Neural progenitor cell (in vitro differentiated cells): ENCODE data around the gene SAMD4A. TPM values are rescaled to one million over a fixed set of nuclear protein-coding genes. Genes with fewer than 3 reads are reported as not detected.

Experiments used
- DNase-seq: peaks from one replicate; pipeline ENCODE4 v3.0.0-alpha.2; 2016; ENCODE audit warnings: low spot score
- H2AFZ ChIP-seq: fragments of 200-600 bp; sonication (generic); replicated peaks from 2 replicates; pipeline ENCODE4 v1.6.1; 2016; ENCODE audit warnings: antibody characterized with exemption
- H3F3A ChIP-seq: fragments of 200-600 bp; sonication (generic); 2 replicates; pipeline ENCODE4 v1.6.1; 2016; ENCODE audit warnings: antibody characterized with exemption, low read depth
- H3K27ac ChIP-seq: fragments of 200-600 bp; sonication (generic); 2 replicates; pipeline ENCODE4 v1.5.1; 2016; ENCODE audit warnings: mild to moderate bottlenecking
- H3K27me3 ChIP-seq: fragments of 200-600 bp; sonication (generic); 2 replicates; pipeline ENCODE4 v1.6.1; 2016; ENCODE audit warnings: mild to moderate bottlenecking, moderate library complexity
- H3K36me3 ChIP-seq: fragments of 200-600 bp; sonication (generic); 2 replicates; pipeline ENCODE4 v1.5.1; 2016
- H3K4me1 ChIP-seq: fragments of 200-600 bp; sonication (generic); 2 replicates; pipeline ENCODE4 v1.6.1; 2016; ENCODE audit warnings: mixed run types
- H3K4me2 ChIP-seq: fragments of 200-600 bp; sonication (generic); 2 replicates; pipeline ENCODE4 v1.6.1; 2016
- H3K4me3 ChIP-seq: fragments of 200-600 bp; sonication (generic); 2 replicates; pipeline ENCODE4 v1.5.1; 2016
- H3K79me2 ChIP-seq: fragments of 200-600 bp; sonication (generic); 2 replicates; pipeline ENCODE4 v1.6.1; 2016; ENCODE audit warnings: low read depth
- H3K9ac ChIP-seq: fragments of 200-600 bp; sonication (generic); 2 replicates; pipeline ENCODE4 v1.6.1; 2016
- H3K9me3 ChIP-seq: fragments of 200-600 bp; sonication (generic); 2 replicates; pipeline ENCODE4 v1.5.1; 2016; ENCODE audit warnings: low read depth
- H4K20me1 ChIP-seq: fragments of 200-600 bp; sonication (generic); 2 replicates; pipeline ENCODE4 v1.6.1; 2016; ENCODE audit warnings: low read depth
- H3K27ac Mint-ChIP-seq: 3 replicates; pipeline ENCODE4 v1.8.0; 2021; ENCODE audit warnings: mixed read lengths
- H3K27me3 Mint-ChIP-seq: 2 replicates; pipeline ENCODE4 v1.8.0; 2022; ENCODE audit warnings: low read depth, mild to moderate bottlenecking, inconsistent platforms, moderate library complexity, mixed read lengths; ENCODE audit not compliant: insufficient read depth
- H3K36me3 Mint-ChIP-seq: 3 replicates; pipeline ENCODE4 v1.8.0; 2021; ENCODE audit warnings: mixed read lengths
- H3K4me1 Mint-ChIP-seq: 3 replicates; pipeline ENCODE4 v1.8.0; 2021; ENCODE audit warnings: mixed read lengths
- H3K4me3 Mint-ChIP-seq: 3 replicates; pipeline ENCODE4 v1.8.0; 2021; ENCODE audit warnings: mild to moderate bottlenecking, moderate library complexity, mixed read lengths
- H3K9me3 Mint-ChIP-seq: 3 replicates; pipeline ENCODE4 v1.8.0; 2020; ENCODE audit warnings: mixed read lengths
- CTCF ChIP-seq: fragments of 200-600 bp; sonication (generic); IDR thresholded peaks from 2 replicates; pipeline ENCODE4 v1.5.1; 2017; ENCODE audit warnings: antibody characterized with exemption, mild to moderate bottlenecking
- EZH2 ChIP-seq: fragments of 200-600 bp; sonication (generic); IDR thresholded peaks from 2 replicates; pipeline ENCODE4 v1.6.1; 2017; ENCODE audit warnings: antibody characterized with exemption, mild to moderate bottlenecking, moderate library complexity
- EZH2phosphoT487 ChIP-seq: fragments of 200-600 bp; sonication (generic); IDR thresholded peaks from 2 replicates; pipeline ENCODE4 v1.6.1; 2017; ENCODE audit warnings: antibody characterized with exemption
- total RNA-seq: library from RNA; depleted of rRNA; stranded (reverse); fragments of >200 nt; gene quantifications from 2 replicates; pipeline ENCODE4 v1.2.3, GENCODE V29; 2015; ENCODE audit warnings: low replicate concordance

Gene SAMD4A
- total RNA-seq, 1 donor from 2014 or later: 4.3 TPM

- H2AFZ ChIP-seq: no peak overlapping the region
- no peaks in the 10 kb centered on the region for H3F3A ChIP-seq
- no peaks in the 10 kb centered on the region for H3K4me1 ChIP-seq
- H3K9me3 ChIP-seq: no peaks in the 10 kb centered on the region
- Mint-ChIP-seq H3K4me3 (no peak overlapping the region), H3K27me3 (peaks cover 2% of the 10 kb centered on the region), H3K4me1 (no peaks in the 10 kb centered on the region), H3K36me3 (no peaks in the 10 kb centered on the region), H3K9me3 (no peaks in the 10 kb centered on the region), H3K27ac (no peak overlapping the region)
- H3K36me3 ChIP-seq: no peaks in the 10 kb centered on the region
- no peaks in the 10 kb centered on the region for H3K79me2 ChIP-seq
- no peak overlapping the region for H3K9ac ChIP-seq
- H4K20me1 ChIP-seq: no peaks in the 10 kb centered on the region
- no peak overlapping the region for H3K4me2 ChIP-seq
- H3K27me3 ChIP-seq: no peaks in the 10 kb centered on the region
- H3K27ac ChIP-seq: no peak overlapping the region
- no peak for DNase-seq
- no peak for TF ChIP-seq CTCF
- TF ChIP-seq EZH2phosphoT487: no peak
- no peak for TF ChIP-seq EZH2
- no peak overlapping the region for H3K4me3 ChIP-seq
These were observed 145.0 kb downstream of the SAMD4A start for GRCh38 chr14:54711812-54712464.

- Histone ChIP-seq H3K27ac (no peak overlapping the region), H3K27me3 (no peaks in the 10 kb centered on the region), H3K4me1 (no peaks in the 10 kb centered on the region), H3K9me3 (no peaks in the 10 kb centered on the region), H3F3A (no peaks in the 10 kb centered on the region), H3K79me2 (no peaks in the 10 kb centered on the region), H4K20me1 (no peaks in the 10 kb centered on the region), H2AFZ (no peak overlapping the region), H3K9ac (no peak overlapping the region), H3K4me2 (no peak overlapping the region), H3K36me3 (no peaks in the 10 kb centered on the region), H3K4me3 (no peak overlapping the region)
- H3K9me3 Mint-ChIP-seq: no peaks in the 10 kb centered on the region
- H3K36me3 Mint-ChIP-seq: no peaks in the 10 kb centered on the region
- peaks cover 2% of the 10 kb centered on the region for H3K27me3 Mint-ChIP-seq
- H3K4me3 Mint-ChIP-seq: no peak overlapping the region
- no peak overlapping the region for H3K27ac Mint-ChIP-seq
- DNase-seq: no peak
- TF ChIP-seq EZH2 (no peak), EZH2phosphoT487 (no peak)
- H3K4me1 Mint-ChIP-seq: no peaks in the 10 kb centered on the region
These were observed 145.7 kb downstream of the SAMD4A start for GRCh38 chr14:54712465-54713200.

- H3K27me3 Mint-ChIP-seq: peaks cover 2% of the 10 kb centered on the region
- no peaks in the 10 kb centered on the region for H3K79me2 ChIP-seq
- no peaks in the 10 kb centered on the region for H3K36me3 Mint-ChIP-seq
- no peaks in the 10 kb centered on the region for H3K36me3 ChIP-seq
- H3K27me3 ChIP-seq: no peaks in the 10 kb centered on the region
- no peaks in the 10 kb centered on the region for H3K9me3 ChIP-seq
- H3K4me3 Mint-ChIP-seq: no peak overlapping the region
- H3K9me3 Mint-ChIP-seq: no peaks in the 10 kb centered on the region
- no peak overlapping the region for H2AFZ ChIP-seq
- no peaks in the 10 kb centered on the region for H3K4me1 ChIP-seq
- no peaks in the 10 kb centered on the region for H3F3A ChIP-seq
- TF ChIP-seq EZH2phosphoT487: no peak
- no peak for TF ChIP-seq CTCF
- TF ChIP-seq EZH2: no peak
- no peak for DNase-seq
- H3K4me3 ChIP-seq: no peak overlapping the region
- no peak overlapping the region for H3K27ac Mint-ChIP-seq
- H3K4me1 Mint-ChIP-seq: no peaks in the 10 kb centered on the region
- H3K27ac ChIP-seq: no peak overlapping the region
- no peaks in the 10 kb centered on the region for H4K20me1 ChIP-seq
- no peak overlapping the region for H3K9ac ChIP-seq
- H3K4me2 ChIP-seq: no peak overlapping the region
These were observed 146.5 kb downstream of the SAMD4A start for GRCh38 chr14:54713379-54713778.

GRCh38 chr14:54715239-54715638 lies 148.3 kb downstream of the SAMD4A start:
- H3K27me3 Mint-ChIP-seq: peaks cover 2% of the 10 kb centered on the region
- no peaks in the 10 kb centered on the region for H3K36me3 ChIP-seq
- H3K79me2 ChIP-seq: no peaks in the 10 kb centered on the region
- no peaks in the 10 kb centered on the region for H3K4me1 ChIP-seq
- no peaks in the 10 kb centered on the region for H3F3A ChIP-seq
- no peaks in the 10 kb centered on the region for H3K27me3 ChIP-seq
- no peaks in the 10 kb centered on the region for H3K4me1 Mint-ChIP-seq
- no peak overlapping the region for H3K4me3 ChIP-seq
- H3K9me3 Mint-ChIP-seq: no peaks in the 10 kb centered on the region
- no peak overlapping the region for H3K4me3 Mint-ChIP-seq
- no peak overlapping the region for H2AFZ ChIP-seq
- no peaks in the 10 kb centered on the region for H3K9me3 ChIP-seq
- no peak for DNase-seq
- no peak overlapping the region for H3K27ac Mint-ChIP-seq
- H3K9ac ChIP-seq: no peak overlapping the region
- no peaks in the 10 kb centered on the region for H3K36me3 Mint-ChIP-seq
- H3K4me2 ChIP-seq: no peak overlapping the region
- TF ChIP-seq CTCF (no peak), EZH2 (no peak), EZH2phosphoT487 (no peak)
- H3K27ac ChIP-seq: no peak overlapping the region
- H4K20me1 ChIP-seq: no peaks in the 10 kb centered on the region
